NT2/D1 (cell line): ENCODE results near the gene LRRC26.

ENCODE experiments used
- DNase-seq: peaks from one replicate; pipeline ENCODE4 v3.0.0-alpha.2; 2011; ENCODE audit warnings: low read depth, low spot score
- H3K27me3 ChIP-seq: 2 replicates; pipeline ENCODE4 v1.6.0; 2011; ENCODE audit warnings: mild to moderate bottlenecking; ENCODE audit not compliant: insufficient read length, insufficient read depth
- H3K36me3 ChIP-seq: 2 replicates; pipeline ENCODE4 v1.6.1; 2011; ENCODE audit warnings: mild to moderate bottlenecking, low read length, mixed read lengths; ENCODE audit not compliant: insufficient read depth, insufficient read length
- H3K4me1 ChIP-seq: 2 replicates; pipeline ENCODE4 v1.5.1; 2011; ENCODE audit not compliant: insufficient read depth, insufficient read length
- H3K4me3 ChIP-seq: 2 replicates; pipeline ENCODE4 v1.5.1; 2011; ENCODE audit warnings: low read depth; ENCODE audit not compliant: insufficient read length
- H3K9ac ChIP-seq: 2 replicates; pipeline ENCODE4 v1.6.0; 2011; ENCODE audit warnings: low read depth; ENCODE audit not compliant: insufficient read length
- H3K9me3 ChIP-seq: 2 replicates; pipeline ENCODE4 v1.5.1; 2011; ENCODE audit warnings: mild to moderate bottlenecking, low read length; ENCODE audit not compliant: insufficient read depth
- SUZ12 ChIP-seq: IDR thresholded peaks from 2 replicates; pipeline ENCODE4 v1.6.1; 2011; ENCODE audit not compliant: insufficient read length, insufficient read depth; ENCODE audit errors: extremely low read depth
- YY1 ChIP-seq: IDR thresholded peaks from 2 replicates; pipeline ENCODE4 v1.6.1; 2011; ENCODE audit not compliant: insufficient read length, insufficient read depth
- ZNF274 ChIP-seq: IDR thresholded peaks from 2 replicates; pipeline ENCODE4 v1.6.1; 2011; ENCODE audit warnings: mild to moderate bottlenecking, low read depth, low read length

LRRC26 gene

GRCh38 chr9:137191691-137192447 is 22.0 kb upstream of the LRRC26 start:
- no peak overlapping the region for H3K9ac ChIP-seq
- H3K4me1 ChIP-seq: peaks cover 42% of the 10 kb centered on the region
- TF ChIP-seq ZNF274 (no peak), SUZ12 (no peak), YY1 (no peak)
- H3K4me3 ChIP-seq: no peak overlapping the region
- H3K36me3 ChIP-seq: peaks cover 67% of the 10 kb centered on the region
- H3K9me3 ChIP-seq: no peaks in the 10 kb centered on the region
- H3K27me3 ChIP-seq: no peaks in the 10 kb centered on the region
- DNase-seq: no peak

- TF ChIP-seq SUZ12: no peak
- no peak for TF ChIP-seq ZNF274
- TF ChIP-seq YY1: no peak
- H3K9ac ChIP-seq: no peak overlapping the region
- no peaks in the 10 kb centered on the region for H3K27me3 ChIP-seq
- DNase-seq: no peak
- H3K9me3 ChIP-seq: no peaks in the 10 kb centered on the region
- no peak overlapping the region for H3K4me3 ChIP-seq
- H3K4me1 ChIP-seq: peaks cover 42% of the 10 kb centered on the region
- H3K36me3 ChIP-seq: peaks cover 71% of the 10 kb centered on the region
Measured at GRCh38 chr9:137191245-137191644, 21.4 kb upstream of the LRRC26 start.

- no peak overlapping the region for H3K4me3 ChIP-seq
- TF ChIP-seq ZNF274 (no peak), SUZ12 (no peak), YY1 (no peak)
- no peak for DNase-seq
- peaks cover 40% of the 10 kb centered on the region for H3K4me1 ChIP-seq
- peaks cover 73% of the 10 kb centered on the region for H3K36me3 ChIP-seq
- no peaks in the 10 kb centered on the region for H3K9me3 ChIP-seq
- H3K9ac ChIP-seq: peak overlapping the region; percentile 98
- H3K27me3 ChIP-seq: no peaks in the 10 kb centered on the region
Measured at GRCh38 chr9:137190315-137190856, 20.5 kb upstream of the LRRC26 start.

- no peaks in the 10 kb centered on the region for H3K9me3 ChIP-seq
- peaks cover 33% of the 10 kb centered on the region for H3K4me1 ChIP-seq
- peak overlapping the region; percentile 95 for H3K4me3 ChIP-seq
- no peak for TF ChIP-seq SUZ12
- no peak for TF ChIP-seq ZNF274
- no peak for TF ChIP-seq YY1
- no peak for DNase-seq
- H3K9ac ChIP-seq: peak overlapping the region; percentile 98
- peaks cover 75% of the 10 kb centered on the region for H3K36me3 ChIP-seq
- no peaks in the 10 kb centered on the region for H3K27me3 ChIP-seq
Measured at GRCh38 chr9:137189297-137190295, 19.7 kb upstream of the LRRC26 start.

- Histone ChIP-seq H3K4me3 (peak within 1 kb of the TSS; percentile 95), H3K36me3 (peaks cover 83% of the 10 kb centered on the region), H3K27me3 (no peaks in the 10 kb centered on the region), H3K4me1 (peaks cover 26% of the 10 kb centered on the region), H3K9me3 (no peaks in the 10 kb centered on the region), H3K9ac (peak within 1 kb of the TSS; percentile 98)
- no peak for TF ChIP-seq SUZ12
- TF ChIP-seq YY1: peak; percentile 59
- no peak for TF ChIP-seq ZNF274
- DNase-seq: peak; percentile 96
Measured at GRCh38 chr9:137188490-137189296, 18.8 kb upstream of the LRRC26 start, which contains the start of the genes ANAPC2 and SSNA1. ANAPC2 (minus strand) TSS chr9:137188560; CDS start chr9:137188532, 28 bp downstream. SSNA1 (plus strand) TSS chr9:137188676; CDS start chr9:137188727, 51 bp downstream.

- H3K36me3 ChIP-seq: peaks cover 84% of the 10 kb centered on the region
Measured at GRCh38 chr9:137188086-137188489, 18.2 kb upstream of the LRRC26 start.

More at GRCh38 chr9:137188086-137188489, 18.2 kb upstream of the LRRC26 start:
- peak overlapping the region; percentile 98 for H3K9ac ChIP-seq
- TF ChIP-seq SUZ12 (no peak), ZNF274 (no peak), YY1 (no peak)
- H3K27me3 ChIP-seq: no peaks in the 10 kb centered on the region
- H3K4me3 ChIP-seq: peak overlapping the region; percentile 95
- peaks cover 23% of the 10 kb centered on the region for H3K4me1 ChIP-seq
- H3K9me3 ChIP-seq: no peaks in the 10 kb centered on the region
- no peak for DNase-seq
